OCI-LY1 (cell line): ENCODE results near the gene OR1K1.

ENCODE experiments used
- H2AFZ ChIP-seq: fragments of 200-600 bp; sonication (generic), shearing (Covaris generic); 2 replicates; pipeline ENCODE4 v1.6.0; 2014; ENCODE audit warnings: antibody characterized with exemption, mild to moderate bottlenecking, low read length
- H3F3A ChIP-seq: fragments of 200-600 bp; sonication (generic), shearing (Covaris generic); 2 replicates; pipeline ENCODE4 v1.6.0; 2014; ENCODE audit warnings: mild to moderate bottlenecking, antibody characterized with exemption, low read length, moderate library complexity; ENCODE audit not compliant: insufficient read depth
- H3K27ac ChIP-seq: fragments of 200-600 bp; sonication (generic); 2 replicates; pipeline ENCODE4 v1.5.1; 2014; ENCODE audit warnings: low read length, mixed run types, mild to moderate bottlenecking, low read depth; ENCODE audit not compliant: poor library complexity, severe bottlenecking
- H3K27me3 ChIP-seq: fragments of 200-600 bp; sonication (generic); 2 replicates; pipeline ENCODE4 v1.6.0; 2014; ENCODE audit warnings: antibody characterized with exemption, mild to moderate bottlenecking, low read length, moderate library complexity; ENCODE audit not compliant: insufficient read depth
- H3K36me3 ChIP-seq: fragments of 200-600 bp; sonication (generic); 2 replicates; pipeline ENCODE4 v1.6.1; 2014; ENCODE audit warnings: mild to moderate bottlenecking, antibody characterized with exemption, low read length, moderate library complexity, mixed read lengths; ENCODE audit not compliant: insufficient read depth
- H3K4me1 ChIP-seq: fragments of 200-600 bp; sonication (generic); 2 replicates; pipeline ENCODE4 v1.5.1; 2014; ENCODE audit warnings: mild to moderate bottlenecking, low read length, moderate library complexity; ENCODE audit not compliant: insufficient read depth, severe bottlenecking
- H3K4me2 ChIP-seq: fragments of 200-600 bp; sonication (generic), shearing (Covaris generic); 2 replicates; pipeline ENCODE4 v1.6.1; 2014; ENCODE audit warnings: low read length
- H3K4me3 ChIP-seq: fragments of 200-600 bp; sonication (generic); 2 replicates; pipeline ENCODE4 v1.5.1; 2014; ENCODE audit warnings: low read length, low read depth, mild to moderate bottlenecking, mixed read lengths; ENCODE audit not compliant: poor library complexity, severe bottlenecking
- H3K79me2 ChIP-seq: fragments of 200-600 bp; shearing (Covaris generic); 2 replicates; pipeline ENCODE4 v1.6.1; 2016; ENCODE audit warnings: mixed run types, low read length, mixed read lengths; ENCODE audit not compliant: insufficient read depth
- H3K9ac ChIP-seq: fragments of 200-600 bp; sonication (generic), shearing (Covaris generic); 2 replicates; pipeline ENCODE4 v1.6.1; 2014; ENCODE audit warnings: mild to moderate bottlenecking, low read length, mixed read lengths
- H3K9me2 ChIP-seq: fragments of 200-600 bp; sonication (generic), shearing (Covaris generic); 2 replicates; pipeline ENCODE4 v1.6.1; 2014; ENCODE audit warnings: low read depth, mild to moderate bottlenecking, low read length, mixed read lengths
- H3K9me3 ChIP-seq: fragments of 200-600 bp; shearing (Covaris generic); 2 replicates; pipeline ENCODE4 v1.6.1; 2014; ENCODE audit warnings: low read length, mixed read lengths
- H4K20me1 ChIP-seq: fragments of 200-600 bp; sonication (generic), shearing (Covaris generic); 2 replicates; pipeline ENCODE4 v1.6.0; 2016; ENCODE audit warnings: mild to moderate bottlenecking, low read length; ENCODE audit not compliant: insufficient read depth
- EZH2 ChIP-seq: fragments of 200-600 bp; sonication (generic), shearing (Covaris generic); IDR thresholded peaks from 2 replicates; pipeline ENCODE4 v1.8.0; 2017; ENCODE audit warnings: borderline replicate concordance, mixed run types, mild to moderate bottlenecking, antibody characterized with exemption, low read length, moderate library complexity, mixed read lengths
- TF ChIP-seq, protein P1 (sequence below): fragments of 200-600 bp; sonication (generic), shearing (Covaris generic); IDR thresholded peaks from 2 replicates; pipeline ENCODE4 v1.5.1; 2017; ENCODE audit warnings: mild to moderate bottlenecking, antibody characterized with exemption, low read length, moderate library complexity, mixed read lengths

Gene OR1K1

DNA sequence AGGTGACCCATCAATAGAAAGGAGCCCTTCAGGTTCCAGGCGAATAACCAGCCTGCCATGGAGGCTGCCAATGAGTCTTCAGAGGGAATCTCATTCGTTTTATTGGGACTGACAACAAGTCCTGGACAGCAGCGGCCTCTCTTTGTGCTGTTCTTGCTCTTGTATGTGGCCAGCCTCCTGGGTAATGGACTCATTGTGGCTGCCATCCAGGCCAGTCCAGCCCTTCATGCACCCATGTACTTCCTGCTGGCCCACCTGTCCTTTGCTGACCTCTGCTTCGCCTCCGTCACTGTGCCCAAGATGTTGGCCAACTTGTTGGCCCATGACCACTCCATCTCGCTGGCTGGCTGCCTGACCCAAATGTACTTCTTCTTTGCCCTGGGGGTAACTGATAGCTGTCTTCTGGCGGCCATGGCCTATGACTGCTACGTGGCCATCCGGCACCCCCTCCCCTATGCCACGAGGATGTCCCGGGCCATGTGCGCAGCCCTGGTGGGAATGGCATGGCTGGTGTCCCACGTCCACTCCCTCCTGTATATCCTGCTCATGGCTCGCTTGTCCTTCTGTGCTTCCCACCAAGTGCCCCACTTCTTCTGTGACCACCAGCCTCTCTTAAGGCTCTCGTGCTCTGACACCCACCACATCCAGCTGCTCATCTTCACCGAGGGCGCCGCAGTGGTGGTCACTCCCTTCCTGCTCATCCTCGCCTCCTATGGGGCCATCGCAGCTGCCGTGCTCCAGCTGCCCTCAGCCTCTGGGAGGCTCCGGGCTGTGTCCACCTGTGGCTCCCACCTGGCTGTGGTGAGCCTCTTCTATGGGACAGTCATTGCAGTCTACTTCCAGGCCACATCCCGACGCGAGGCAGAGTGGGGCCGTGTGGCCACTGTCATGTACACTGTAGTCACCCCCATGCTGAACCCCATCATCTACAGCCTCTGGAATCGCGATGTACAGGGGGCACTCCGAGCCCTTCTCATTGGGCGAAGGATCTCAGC is at the start of gene OR1K1:
Gene OR1K1, plus strand, starts transcription at position 58 of the 995 bp plus-strand sequence. Its CDS starts 0 bp downstream, at position 58.
- no peaks in the 10 kb centered on the region for H4K20me1 ChIP-seq
- no peak within 1 kb of the TSS for H2AFZ ChIP-seq
- H3K4me3 ChIP-seq = no peak within 1 kb of the TSS
- TF ChIP-seq EZH2 = no peak
- TF ChIP-seq, protein P1, sequence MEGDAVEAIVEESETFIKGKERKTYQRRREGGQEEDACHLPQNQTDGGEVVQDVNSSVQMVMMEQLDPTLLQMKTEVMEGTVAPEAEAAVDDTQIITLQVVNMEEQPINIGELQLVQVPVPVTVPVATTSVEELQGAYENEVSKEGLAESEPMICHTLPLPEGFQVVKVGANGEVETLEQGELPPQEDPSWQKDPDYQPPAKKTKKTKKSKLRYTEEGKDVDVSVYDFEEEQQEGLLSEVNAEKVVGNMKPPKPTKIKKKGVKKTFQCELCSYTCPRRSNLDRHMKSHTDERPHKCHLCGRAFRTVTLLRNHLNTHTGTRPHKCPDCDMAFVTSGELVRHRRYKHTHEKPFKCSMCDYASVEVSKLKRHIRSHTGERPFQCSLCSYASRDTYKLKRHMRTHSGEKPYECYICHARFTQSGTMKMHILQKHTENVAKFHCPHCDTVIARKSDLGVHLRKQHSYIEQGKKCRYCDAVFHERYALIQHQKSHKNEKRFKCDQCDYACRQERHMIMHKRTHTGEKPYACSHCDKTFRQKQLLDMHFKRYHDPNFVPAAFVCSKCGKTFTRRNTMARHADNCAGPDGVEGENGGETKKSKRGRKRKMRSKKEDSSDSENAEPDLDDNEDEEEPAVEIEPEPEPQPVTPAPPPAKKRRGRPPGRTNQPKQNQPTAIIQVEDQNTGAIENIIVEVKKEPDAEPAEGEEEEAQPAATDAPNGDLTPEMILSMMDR = no peak
- no peaks in the 10 kb centered on the region for H3K9me3 ChIP-seq
- H3F3A ChIP-seq = no peaks in the 10 kb centered on the region
- no peak within 1 kb of the TSS for H3K4me2 ChIP-seq
- no peaks in the 10 kb centered on the region for H3K9me2 ChIP-seq
- no peaks in the 10 kb centered on the region for H3K27me3 ChIP-seq
- H3K79me2 ChIP-seq = no peaks in the 10 kb centered on the region
- no peak within 1 kb of the TSS for H3K9ac ChIP-seq
- no peaks in the 10 kb centered on the region for H3K4me1 ChIP-seq
- no peak within 1 kb of the TSS for H3K27ac ChIP-seq
- H3K36me3 ChIP-seq = no peaks in the 10 kb centered on the region

DNA sequence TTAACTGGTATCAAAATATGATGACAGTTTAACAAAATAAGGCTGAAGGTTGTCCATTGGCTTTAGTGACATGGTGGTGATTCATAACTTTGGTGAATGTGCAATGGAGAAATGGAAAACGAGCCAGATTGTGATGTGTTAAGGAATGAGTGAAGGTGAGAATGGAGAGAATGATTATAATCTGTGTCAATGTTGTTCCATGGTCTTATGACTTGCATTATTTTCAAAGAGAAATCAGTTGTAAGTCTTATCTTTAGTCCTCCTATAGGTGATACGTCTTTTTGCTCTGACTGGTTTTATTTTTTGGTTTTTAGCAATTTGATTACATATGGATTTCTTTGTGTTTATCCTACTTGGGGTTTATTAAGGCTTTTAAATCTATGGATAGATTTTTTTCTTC is 45.1 kb upstream of the OR1K1 start:
- no peak overlapping the region for H3K27ac ChIP-seq
- H3K4me2 ChIP-seq = no peak overlapping the region
- H3K9ac ChIP-seq = no peak overlapping the region
- H3K9me3 ChIP-seq = peaks cover 10% of the 10 kb centered on the region; the same call in 1 of the 2 replicates
- no peak overlapping the region for H3K4me3 ChIP-seq
- TF ChIP-seq EZH2 = no peak
- no peaks in the 10 kb centered on the region for H3K79me2 ChIP-seq
- no peaks in the 10 kb centered on the region for H3K9me2 ChIP-seq
- H3K36me3 ChIP-seq = no peaks in the 10 kb centered on the region
- H3K4me1 ChIP-seq = no peaks in the 10 kb centered on the region
- no peaks in the 10 kb centered on the region; the same call in 1 of the 2 replicates for H3K27me3 ChIP-seq
- H4K20me1 ChIP-seq = no peaks in the 10 kb centered on the region
- no peaks in the 10 kb centered on the region for H3F3A ChIP-seq
- no peak overlapping the region for H2AFZ ChIP-seq

GRCh38 chr9:122767817-122768216 is 32.1 kb upstream of the OR1K1 start:
- Histone ChIP-seq H3K79me2 (no peaks in the 10 kb centered on the region), H3K4me2 (no peak overlapping the region), H3F3A (no peaks in the 10 kb centered on the region), H3K27ac (no peak overlapping the region), H3K4me3 (no peak overlapping the region), H3K27me3 (no peaks in the 10 kb centered on the region), H3K9me3 (no peaks in the 10 kb centered on the region), H4K20me1 (no peaks in the 10 kb centered on the region), H3K4me1 (no peaks in the 10 kb centered on the region), H3K9me2 (no peaks in the 10 kb centered on the region), H3K9ac (no peak overlapping the region), H2AFZ (no peak overlapping the region), H3K36me3 (no peaks in the 10 kb centered on the region)
- TF ChIP-seq EZH2 = no peak
- TF ChIP-seq, protein P1 = no peak
